Stomach (tissue), 4 donors: Measurements from ENCODE around the gene ANKRD33B.
"Not testable (repeated sequence)": the region's sequence is repeated elsewhere in the genome, so short reads cannot be mapped to it uniquely, and the experiment has no call there.

Experiments
- EP300 ChIP-seq: sonication (generic); formaldehyde crosslinking; IDR thresholded peaks from one replicate; pipeline ENCODE4 v1.6.1; 2017; ENCODE audit warnings: antibody characterized with exemption
- POLR2A ChIP-seq, 4 donors: fragments of 450-650 bp; IDR thresholded peaks; one replicate each; pipeline ENCODE4 v1.6.1; 2016; ENCODE audit warnings: antibody characterized with exemption in 4 of 4, control low read depth in 2 of 4, mild to moderate bottlenecking in 1 of 4, moderate library complexity in 1 of 4
- POLR2AphosphoS5 ChIP-seq, 3 donors: sonication (generic); formaldehyde crosslinking; IDR thresholded peaks; one replicate each; pipeline ENCODE4 v1.6.1; 2016; ENCODE audit warnings: antibody characterized with exemption in 3 of 3
- TF ChIP-seq, protein P1 (sequence below), 7 experiments: fragments of 450-650 bp in 4 of 7; fragments of 200-600 bp in 3 of 7; sonication (generic) in 3 of 7; IDR thresholded peaks; one replicate each; pipeline ENCODE4 v1.5.1; 2016 to 2019; ENCODE audit warnings: antibody characterized with exemption in 7 of 7, control low read depth in 2 of 7, mild to moderate bottlenecking in 1 of 7

DNA sequence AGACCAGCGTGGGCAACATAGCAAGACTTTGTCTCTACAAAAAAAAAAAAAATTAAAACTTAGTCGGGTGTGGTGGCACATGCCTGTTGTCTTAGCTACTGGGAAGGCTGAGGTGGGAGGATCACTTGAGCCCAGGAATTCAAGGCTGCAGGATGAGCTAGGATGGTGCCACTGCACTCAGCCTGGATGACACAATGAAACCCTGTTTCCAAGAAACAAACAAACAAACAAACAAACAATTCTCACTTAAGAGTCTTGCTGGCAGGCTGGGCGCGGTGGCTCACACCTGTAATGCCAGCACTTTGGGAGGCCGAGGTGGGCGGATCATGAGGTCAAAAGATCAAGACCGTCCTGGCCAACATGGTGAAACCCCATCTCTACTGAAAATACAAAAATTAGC, 11.0 kb downstream of the ANKRD33B start:
- TF ChIP-seq, protein P1, sequence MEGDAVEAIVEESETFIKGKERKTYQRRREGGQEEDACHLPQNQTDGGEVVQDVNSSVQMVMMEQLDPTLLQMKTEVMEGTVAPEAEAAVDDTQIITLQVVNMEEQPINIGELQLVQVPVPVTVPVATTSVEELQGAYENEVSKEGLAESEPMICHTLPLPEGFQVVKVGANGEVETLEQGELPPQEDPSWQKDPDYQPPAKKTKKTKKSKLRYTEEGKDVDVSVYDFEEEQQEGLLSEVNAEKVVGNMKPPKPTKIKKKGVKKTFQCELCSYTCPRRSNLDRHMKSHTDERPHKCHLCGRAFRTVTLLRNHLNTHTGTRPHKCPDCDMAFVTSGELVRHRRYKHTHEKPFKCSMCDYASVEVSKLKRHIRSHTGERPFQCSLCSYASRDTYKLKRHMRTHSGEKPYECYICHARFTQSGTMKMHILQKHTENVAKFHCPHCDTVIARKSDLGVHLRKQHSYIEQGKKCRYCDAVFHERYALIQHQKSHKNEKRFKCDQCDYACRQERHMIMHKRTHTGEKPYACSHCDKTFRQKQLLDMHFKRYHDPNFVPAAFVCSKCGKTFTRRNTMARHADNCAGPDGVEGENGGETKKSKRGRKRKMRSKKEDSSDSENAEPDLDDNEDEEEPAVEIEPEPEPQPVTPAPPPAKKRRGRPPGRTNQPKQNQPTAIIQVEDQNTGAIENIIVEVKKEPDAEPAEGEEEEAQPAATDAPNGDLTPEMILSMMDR (IDR thresholded peaks at IDR 0.05) = not testable (repeated sequence)
- not testable (repeated sequence) for TF ChIP-seq EP300; POLR2AphosphoS5 (IDR thresholded peaks at IDR 0.05); POLR2A (IDR thresholded peaks at IDR 0.05)
